Renal cortical epithelial cell (primary cell): ENCODE data around the gene MRI1. TPM values are rescaled to one million over a fixed set of nuclear protein-coding genes. Genes with fewer than 3 reads are reported as not detected.

Source experiments
- total RNA-seq: library from RNA; depleted of rRNA; stranded (reverse); fragments of >200 nt; gene quantifications from 2 replicates; pipeline ENCODE4 v1.2.3, GENCODE V29; 2014

The MRI1 gene
- total RNA-seq, 1 donor from 2014 or later: 33.1 TPM

Other genes with a start within 250 kb of the MRI1 start
- 46.7 and 48.2 TPM in 2 replicates for gene C19orf53, start 9.9 kb downstream of the MRI1 start, total RNA-seq
- gene ZSWIM4, start 30.9 kb downstream of the MRI1 start, total RNA-seq: 13.2 and 39.3 TPM in 2 replicates
- gene NANOS3, start 112.6 kb downstream of the MRI1 start, total RNA-seq: not detected in 2 replicates
- 0.25 and 0.35 TPM in 2 replicates for gene BRME1, start 141.6 kb downstream of the MRI1 start, total RNA-seq
- gene CC2D1A, start 141.7 kb downstream of the MRI1 start, total RNA-seq: 4.9 and 18.1 TPM in 2 replicates
- gene PODNL1, start 173.9 kb downstream of the MRI1 start, total RNA-seq: 0.17 and 0.89 TPM in 2 replicates
- 10.9 and 15.0 TPM in 2 replicates for gene DCAF15, start 188.0 kb downstream of the MRI1 start, total RNA-seq
- gene RFX1, start 241.8 kb downstream of the MRI1 start, total RNA-seq: 1.6 and 11.6 TPM in 2 replicates